Measurements from ENCODE around the gene SIRT3. TPM values are rescaled to one million over a fixed set of nuclear protein-coding genes. Genes with fewer than 3 reads are reported as not detected.
A peak's percentile ranks its signal among the peaks of the same experiment; 100 is the strongest.

SIRT3 gene
- total RNA-seq, 1 experiment from 2014 or later = 19.2 TPM

DNA sequence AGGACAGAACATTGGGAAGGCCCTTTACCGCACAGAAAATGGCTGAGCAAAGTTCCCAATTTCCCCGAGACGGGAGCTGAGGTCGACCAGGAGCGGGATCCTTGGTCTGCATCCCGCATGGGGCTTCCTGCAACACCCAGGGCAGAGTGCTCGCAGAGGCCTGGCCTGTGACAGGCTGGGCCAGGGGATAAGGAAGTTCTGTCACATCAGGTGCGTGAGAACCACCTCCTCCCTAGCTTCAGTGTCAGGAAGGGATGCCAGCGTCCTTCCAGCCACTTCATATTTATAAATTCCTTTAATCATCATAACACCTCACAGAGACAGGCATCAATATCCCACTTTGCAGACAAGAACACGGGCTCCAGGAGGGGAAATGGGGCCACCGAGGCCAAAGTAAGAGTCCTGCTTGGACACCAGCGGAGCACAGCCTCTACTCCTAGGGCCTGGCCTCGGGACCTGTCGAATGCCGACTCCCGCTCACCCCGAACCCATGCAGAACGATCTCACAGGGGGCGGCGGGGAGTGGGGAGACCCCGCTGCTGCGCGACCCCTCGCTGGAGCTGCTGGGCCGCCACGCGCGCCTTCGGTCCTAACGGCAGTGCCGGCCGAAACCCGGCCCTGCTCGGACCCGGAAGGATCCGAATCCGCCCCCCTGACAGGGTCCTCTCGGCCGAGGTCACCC lies 29.5 kb downstream of the SIRT3 start:
- intact Hi-C loops (cut with micrococcal nuclease; ENCODE audit: unreplicated experiment) = loop anchor here (10.0 kb wide), 1 partner anchor 308 kb away; no protein-coding TSS in a partner anchor
- Mint-ChIP-seq H3K9me3 (ENCODE audit: low read depth, unreplicated experiment) (no peaks in the 10 kb centered on the region), H3K36me3 (ENCODE audit: insufficient read depth, unreplicated experiment) (peaks cover 59% of the 10 kb centered on the region), H3K27me3 (ENCODE audit: unreplicated experiment) (no peaks in the 10 kb centered on the region), H3K4me1 (ENCODE audit: low read depth, unreplicated experiment) (no peaks in the 10 kb centered on the region), H3K27ac (ENCODE audit: unreplicated experiment) (peak overlapping the region; percentile 92), H3K4me3 (ENCODE audit: low read depth, unreplicated experiment) (peak overlapping the region; percentile 96)
- BruUV-seq (replicated peaks) = TSS peak; percentile 16
- TF ChIP-seq, protein P1, sequence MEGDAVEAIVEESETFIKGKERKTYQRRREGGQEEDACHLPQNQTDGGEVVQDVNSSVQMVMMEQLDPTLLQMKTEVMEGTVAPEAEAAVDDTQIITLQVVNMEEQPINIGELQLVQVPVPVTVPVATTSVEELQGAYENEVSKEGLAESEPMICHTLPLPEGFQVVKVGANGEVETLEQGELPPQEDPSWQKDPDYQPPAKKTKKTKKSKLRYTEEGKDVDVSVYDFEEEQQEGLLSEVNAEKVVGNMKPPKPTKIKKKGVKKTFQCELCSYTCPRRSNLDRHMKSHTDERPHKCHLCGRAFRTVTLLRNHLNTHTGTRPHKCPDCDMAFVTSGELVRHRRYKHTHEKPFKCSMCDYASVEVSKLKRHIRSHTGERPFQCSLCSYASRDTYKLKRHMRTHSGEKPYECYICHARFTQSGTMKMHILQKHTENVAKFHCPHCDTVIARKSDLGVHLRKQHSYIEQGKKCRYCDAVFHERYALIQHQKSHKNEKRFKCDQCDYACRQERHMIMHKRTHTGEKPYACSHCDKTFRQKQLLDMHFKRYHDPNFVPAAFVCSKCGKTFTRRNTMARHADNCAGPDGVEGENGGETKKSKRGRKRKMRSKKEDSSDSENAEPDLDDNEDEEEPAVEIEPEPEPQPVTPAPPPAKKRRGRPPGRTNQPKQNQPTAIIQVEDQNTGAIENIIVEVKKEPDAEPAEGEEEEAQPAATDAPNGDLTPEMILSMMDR (IDR thresholded peaks at IDR 0.05; ENCODE audit: unreplicated experiment) = no peak
- DNase-seq = no peak
- CTCF ChIA-PET = interaction anchor here (0.6 to 1.4 kb wide), 4 partner anchors 31 to 571 kb away, joined by 3 to 4 read pairs (median 4); partner anchors contain the start of gene GATD1

DNA sequence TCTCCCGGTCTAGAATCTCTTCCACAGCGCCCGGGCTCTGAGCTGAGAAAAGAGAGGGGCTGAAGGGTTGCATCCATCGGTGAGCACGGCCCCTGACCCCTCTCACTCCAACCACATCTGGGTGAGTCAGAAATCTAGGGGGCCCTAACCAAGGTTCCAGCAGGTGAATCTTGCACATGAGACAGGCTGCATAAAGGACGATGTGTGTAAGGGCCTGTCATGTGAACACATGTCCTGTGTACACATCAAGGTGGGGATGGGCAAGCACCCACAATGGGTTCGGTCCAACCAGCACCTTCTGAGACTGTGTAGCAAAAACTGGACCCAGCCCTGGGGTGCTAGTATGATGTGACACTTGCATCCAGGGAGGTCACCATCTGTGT lies 30.1 kb downstream of the SIRT3 start:
- intact Hi-C loops (cut with micrococcal nuclease; ENCODE audit: unreplicated experiment) = loop anchor here (10.0 kb wide), 1 partner anchor 309 kb away; no protein-coding TSS in a partner anchor

DNA sequence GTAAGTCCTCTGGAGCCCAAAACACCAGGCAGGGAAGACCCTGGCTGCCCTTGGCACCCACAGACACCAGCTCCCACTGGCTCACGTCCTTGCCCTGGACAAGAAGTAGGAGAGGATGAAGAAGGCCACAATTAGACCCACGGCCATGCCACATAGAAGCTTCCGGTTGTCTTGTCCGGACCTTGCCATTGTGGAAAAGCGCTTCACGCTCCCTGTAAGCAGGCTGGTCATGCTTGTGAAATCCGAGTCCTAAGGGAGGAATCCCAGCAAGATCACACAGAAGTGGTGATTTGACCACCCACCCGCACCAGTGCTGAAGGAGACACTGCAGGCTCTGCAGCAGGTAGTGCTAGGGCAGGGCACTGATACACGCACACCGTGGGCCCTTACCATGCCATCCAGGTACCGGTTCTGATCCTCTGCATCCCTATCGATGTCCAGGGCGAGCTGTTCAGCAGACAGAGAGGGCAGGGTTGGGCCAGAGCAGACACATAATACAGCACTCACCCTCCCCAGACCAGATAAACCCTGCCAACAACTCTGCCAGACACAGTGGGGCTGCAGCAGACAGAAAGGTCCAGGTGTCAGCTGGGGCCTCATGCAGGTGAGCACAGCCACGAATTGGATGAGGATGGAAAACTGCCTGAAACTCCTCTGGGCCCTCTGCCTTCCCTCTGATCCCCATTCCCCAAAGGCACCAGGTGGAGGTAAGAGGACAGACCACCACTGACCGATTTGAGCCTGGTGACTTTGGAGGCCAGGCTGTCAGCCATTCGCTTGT lies 30.7 kb downstream of the SIRT3 start:
- H3K9me3 Mint-ChIP-seq (ENCODE audit: low read depth, unreplicated experiment) = no peaks in the 10 kb centered on the region
- no peak overlapping the region for H3K27ac Mint-ChIP-seq (ENCODE audit: unreplicated experiment)
- H3K27me3 Mint-ChIP-seq (ENCODE audit: unreplicated experiment) = no peaks in the 10 kb centered on the region
- H3K36me3 Mint-ChIP-seq (ENCODE audit: insufficient read depth, unreplicated experiment) = peaks cover 56% of the 10 kb centered on the region
- no peak for DNase-seq
- CTCF ChIA-PET = no interaction called here
- H3K4me1 Mint-ChIP-seq (ENCODE audit: low read depth, unreplicated experiment) = no peaks in the 10 kb centered on the region
- intact Hi-C loops (cut with micrococcal nuclease; ENCODE audit: unreplicated experiment) = loop anchor here (10.0 kb wide), 1 partner anchor 309 kb away; no protein-coding TSS in a partner anchor
- TF ChIP-seq, protein P1 (IDR thresholded peaks at IDR 0.05; ENCODE audit: unreplicated experiment) = no peak
- no peak overlapping the region for H3K4me3 Mint-ChIP-seq (ENCODE audit: low read depth, unreplicated experiment)
- no TSS peak for BruUV-seq (replicated peaks)

More for the DNA sequence above, 30.1 kb downstream of the SIRT3 start:
- no peaks in the 10 kb centered on the region for H3K9me3 Mint-ChIP-seq (ENCODE audit: low read depth, unreplicated experiment)
- TF ChIP-seq, protein P1 (IDR thresholded peaks at IDR 0.05; ENCODE audit: unreplicated experiment) = no peak
- DNase-seq = no peak
- no TSS peak for BruUV-seq (replicated peaks)
- peak overlapping the region; percentile 96 for H3K4me3 Mint-ChIP-seq (ENCODE audit: low read depth, unreplicated experiment)
- no peaks in the 10 kb centered on the region for H3K27me3 Mint-ChIP-seq (ENCODE audit: unreplicated experiment)
- CTCF ChIA-PET = no interaction called here
- H3K27ac Mint-ChIP-seq (ENCODE audit: unreplicated experiment) = peak overlapping the region; percentile 92
- no peaks in the 10 kb centered on the region for H3K4me1 Mint-ChIP-seq (ENCODE audit: low read depth, unreplicated experiment)
- peaks cover 59% of the 10 kb centered on the region for H3K36me3 Mint-ChIP-seq (ENCODE audit: insufficient read depth, unreplicated experiment)

DNA sequence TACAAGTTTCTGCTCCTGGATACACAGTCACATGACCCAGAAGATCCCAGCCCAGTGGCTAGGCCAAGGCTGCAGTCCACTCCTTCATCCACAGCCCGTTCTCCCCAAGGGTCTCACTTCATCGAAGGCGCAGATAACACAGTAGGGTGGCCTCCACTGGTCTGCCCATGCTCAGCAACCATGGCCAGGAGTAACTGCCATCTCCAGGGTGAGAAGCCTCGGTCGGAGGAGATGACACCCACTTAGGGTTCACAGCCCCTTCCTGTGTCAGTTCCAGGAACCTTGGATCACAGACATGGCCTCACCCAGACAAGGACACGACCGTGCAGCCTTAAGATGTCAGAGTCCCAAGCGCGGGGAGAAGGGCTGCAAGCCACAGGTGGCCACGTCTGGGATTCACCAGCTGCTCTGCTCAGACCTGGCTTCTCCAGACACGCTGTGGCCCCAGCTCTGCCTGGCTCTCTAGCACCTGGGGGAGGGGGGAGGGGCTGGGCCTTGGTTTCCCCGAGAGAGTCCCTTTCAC lies 31.5 kb downstream of the SIRT3 start:
- no peaks in the 10 kb centered on the region for H3K4me1 Mint-ChIP-seq (ENCODE audit: low read depth, unreplicated experiment)
- intact Hi-C loops (cut with micrococcal nuclease; ENCODE audit: unreplicated experiment) = loop anchor here (10.0 kb wide), 1 partner anchor 310 kb away; no protein-coding TSS in a partner anchor
- no peak overlapping the region for H3K4me3 Mint-ChIP-seq (ENCODE audit: low read depth, unreplicated experiment)
- no peaks in the 10 kb centered on the region for H3K9me3 Mint-ChIP-seq (ENCODE audit: low read depth, unreplicated experiment)
- DNase-seq = no peak
- peaks cover 54% of the 10 kb centered on the region for H3K36me3 Mint-ChIP-seq (ENCODE audit: insufficient read depth, unreplicated experiment)
- CTCF ChIA-PET = no interaction called here
- no peak overlapping the region for H3K27ac Mint-ChIP-seq (ENCODE audit: unreplicated experiment)
- H3K27me3 Mint-ChIP-seq (ENCODE audit: unreplicated experiment) = no peaks in the 10 kb centered on the region
- TF ChIP-seq, protein P1 (IDR thresholded peaks at IDR 0.05; ENCODE audit: unreplicated experiment) = no peak
- no TSS peak for BruUV-seq (replicated peaks)
